HEK293T (cell line): ENCODE measurements around the gene VGLL3.
"Not testable (repeated sequence)": the region's sequence is repeated elsewhere in the genome, so short reads cannot be mapped to it uniquely, and the experiment has no call there.

Source experiments
- CTCF ChIA-PET: fragments of 350-600 bp; formaldehyde crosslinking; extraction: SDS; loops from one replicate; lab custom pipeline; 2021; ENCODE audit warnings: antibody characterized with exemption, inconsistent platforms; lab: Yijun Ruan, JAX
- POLR2A ChIA-PET: fragments of 350-600 bp; formaldehyde crosslinking; extraction: SDS; loops from one replicate; lab custom pipeline; 2020; ENCODE audit warnings: antibody characterized with exemption, inconsistent platforms; lab: Yijun Ruan, JAX
- DNase-seq: peaks from one replicate; pipeline ENCODE4 v3.0.0; 2012; ENCODE audit warnings: mixed read lengths; ENCODE audit errors: extremely low spot score
- ARNT ChIP-seq: fragments of 450-650 bp; IDR thresholded peaks from 2 replicates; pipeline ENCODE4 v1.6.1; 2017; ENCODE audit warnings: mild to moderate bottlenecking
- BHLHE40 ChIP-seq: fragments of 450-650 bp; IDR thresholded peaks from 2 replicates; pipeline ENCODE4 v1.6.1; 2016; ENCODE audit warnings: mild to moderate bottlenecking, moderate library complexity, borderline replicate concordance
- CTBP1 ChIP-seq: fragments of 450-650 bp; IDR thresholded peaks from 2 replicates; pipeline ENCODE4 v1.6.1; 2016; ENCODE audit warnings: borderline replicate concordance
- ELF4 ChIP-seq: fragments of 450-650 bp; IDR thresholded peaks from 2 replicates; pipeline ENCODE4 v1.6.1; 2017; ENCODE audit warnings: antibody characterized with exemption
- FOXA1 ChIP-seq: fragments of 450-650 bp; IDR thresholded peaks from 2 replicates; pipeline ENCODE4 v1.6.1; 2016; ENCODE audit warnings: mild to moderate bottlenecking
- FOXK2 ChIP-seq: fragments of 450-650 bp; IDR thresholded peaks from 2 replicates; pipeline ENCODE4 v1.6.1; 2016; ENCODE audit warnings: mild to moderate bottlenecking
- HDGF ChIP-seq: fragments of 450-650 bp; IDR thresholded peaks from 2 replicates; pipeline ENCODE4 v1.6.1; 2017; ENCODE audit warnings: antibody characterized with exemption, borderline replicate concordance
- L3MBTL2 ChIP-seq: fragments of 450-650 bp; conservative IDR thresholded peaks from 2 replicates; pipeline ENCODE4 v1.6.1; 2016; ENCODE audit warnings: mild to moderate bottlenecking
- LEF1 ChIP-seq: fragments of 450-650 bp; IDR thresholded peaks from 2 replicates; pipeline ENCODE4 v1.6.1; 2017; ENCODE audit warnings: mild to moderate bottlenecking, borderline replicate concordance
- NFRKB ChIP-seq: fragments of 450-650 bp; IDR thresholded peaks from 2 replicates; pipeline ENCODE4 v1.6.1; 2016; ENCODE audit warnings: mild to moderate bottlenecking, moderate library complexity
- SP1 ChIP-seq: fragments of 450-650 bp; IDR thresholded peaks from 2 replicates; pipeline ENCODE4 v1.6.1; 2017
- SUZ12 ChIP-seq: fragments of 450-650 bp; IDR thresholded peaks from 2 replicates; pipeline ENCODE4 v1.6.1; 2016; ENCODE audit warnings: mild to moderate bottlenecking
- TARDBP ChIP-seq: fragments of 450-650 bp; IDR thresholded peaks from 2 replicates; pipeline ENCODE4 v1.6.1; 2016
- ZNF384 ChIP-seq: fragments of 450-650 bp; IDR thresholded peaks from 2 replicates; pipeline ENCODE4 v1.6.1; 2016
- TF ChIP-seq, protein P1 (sequence below): fragments of 450-650 bp; IDR thresholded peaks from 2 replicates; pipeline ENCODE4 v1.6.1; 2016

VGLL3 gene

DNA sequence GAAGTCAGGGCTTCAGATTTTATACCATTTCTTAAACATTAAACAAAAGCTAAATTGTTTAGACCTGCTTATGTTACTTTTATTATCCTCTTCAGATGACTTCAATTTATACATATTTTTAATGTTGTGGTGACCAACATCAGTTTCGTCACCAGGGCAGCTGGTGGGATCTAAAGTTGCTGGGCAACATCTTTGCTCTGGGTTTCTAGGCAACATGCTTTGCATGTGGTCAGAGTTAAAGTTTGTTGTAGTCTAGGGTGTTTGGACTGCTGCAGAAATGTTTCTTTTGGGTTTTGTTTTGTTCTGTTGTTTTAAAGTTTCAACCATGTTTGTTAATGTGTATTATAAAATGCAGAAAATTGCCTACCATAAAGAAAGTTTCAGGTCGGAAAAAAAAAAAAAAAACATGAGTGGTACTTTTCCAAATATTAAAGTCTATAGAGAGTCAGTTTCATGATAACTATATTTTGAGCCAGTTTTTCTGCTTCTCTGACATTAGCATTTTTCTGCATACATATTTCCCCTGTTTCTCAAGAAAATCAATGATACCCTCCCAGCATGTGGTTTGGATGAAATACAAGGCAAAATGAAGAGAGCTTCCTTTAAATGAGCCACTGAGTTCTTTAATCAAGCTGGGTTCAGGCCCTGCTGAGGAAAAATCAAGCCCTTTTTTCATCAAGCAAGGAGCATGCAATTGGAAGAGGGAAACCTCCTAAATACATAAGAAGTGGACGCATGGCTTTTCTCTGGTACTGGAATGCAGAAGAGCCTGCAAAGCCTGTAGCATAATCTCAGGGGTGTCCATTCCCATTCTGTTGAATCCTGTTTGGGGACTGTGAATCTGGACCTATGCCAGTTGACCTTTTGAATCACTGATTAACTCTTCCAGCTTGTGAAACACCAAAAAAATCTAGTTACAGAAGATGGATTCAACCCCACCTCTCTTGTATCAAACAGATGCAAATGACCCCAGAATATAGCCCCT is 35.0 kb upstream of the VGLL3 start:
- ChIA-PET CTCF (no interaction called here), POLR2A (no interaction called here)
- no peak for DNase-seq
- TF ChIP-seq HDGF (no peak), ELF4 (no peak), FOXA1 (no peak), CTBP1 (no peak), BHLHE40 (no peak), LEF1 (no peak), SUZ12 (no peak)
- TF ChIP-seq, protein P1, sequence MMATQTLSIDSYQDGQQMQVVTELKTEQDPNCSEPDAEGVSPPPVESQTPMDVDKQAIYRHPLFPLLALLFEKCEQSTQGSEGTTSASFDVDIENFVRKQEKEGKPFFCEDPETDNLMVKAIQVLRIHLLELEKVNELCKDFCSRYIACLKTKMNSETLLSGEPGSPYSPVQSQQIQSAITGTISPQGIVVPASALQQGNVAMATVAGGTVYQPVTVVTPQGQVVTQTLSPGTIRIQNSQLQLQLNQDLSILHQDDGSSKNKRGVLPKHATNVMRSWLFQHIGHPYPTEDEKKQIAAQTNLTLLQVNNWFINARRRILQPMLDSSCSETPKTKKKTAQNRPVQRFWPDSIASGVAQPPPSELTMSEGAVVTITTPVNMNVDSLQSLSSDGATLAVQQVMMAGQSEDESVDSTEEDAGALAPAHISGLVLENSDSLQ, result no peak

DNA sequence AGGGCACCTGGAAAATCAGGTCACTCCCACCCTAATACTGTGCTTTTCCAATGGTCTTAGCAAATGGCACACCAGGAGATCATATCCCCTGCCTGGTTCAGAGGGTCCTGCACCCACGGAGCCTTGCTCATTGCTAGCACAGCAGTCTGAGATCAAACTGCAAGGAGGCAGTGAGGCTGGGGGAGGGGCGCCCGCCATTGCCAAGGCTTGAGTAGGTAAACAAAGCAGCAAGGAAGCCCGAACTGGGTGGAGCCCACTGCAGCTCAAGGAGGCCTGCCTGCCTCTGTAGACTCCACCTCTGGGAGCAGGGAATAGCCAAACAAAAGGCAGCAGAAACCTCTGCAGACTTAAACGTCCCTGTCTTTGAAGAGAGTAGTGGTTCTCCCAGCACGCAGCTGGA is 26.4 kb upstream of the VGLL3 start:
- CTCF ChIA-PET, result not testable (repeated sequence)

DNA sequence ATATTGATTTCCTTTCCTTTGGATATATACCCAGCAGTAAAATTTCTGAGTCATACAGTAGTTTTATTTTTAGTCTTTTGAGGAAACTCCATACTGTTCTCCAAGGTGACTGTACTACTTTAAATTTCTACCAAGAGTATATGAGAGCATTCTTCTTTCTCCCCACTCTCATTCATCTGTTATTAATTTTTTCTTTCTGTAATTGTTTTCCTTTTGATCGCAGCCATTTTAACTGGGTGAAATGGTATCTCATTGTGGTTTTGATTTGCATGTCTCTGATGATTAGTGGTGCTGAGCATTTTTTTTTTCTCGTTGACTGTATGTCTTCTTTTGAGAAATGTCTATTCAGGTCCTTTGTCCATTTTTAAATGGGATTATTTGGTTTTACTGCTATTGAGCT is 18.3 kb upstream of the VGLL3 start:
- POLR2A ChIA-PET, result interaction anchor here (0.6 kb wide), 1 partner anchor 11 kb away, joined by 3 read pairs; no protein-coding TSS in a partner anchor
- no peak for DNase-seq
- CTCF ChIA-PET, result no interaction called here
- TF ChIP-seq FOXA1 (no peak), TARDBP (no peak), HDGF (no peak), ARNT (no peak), BHLHE40 (no peak), CTBP1 (no peak), LEF1 (no peak), L3MBTL2 (no peak), SP1 (no peak), NFRKB (no peak), ZNF384 (no peak), ELF4 (no peak), FOXK2 (no peak)
- TF ChIP-seq, protein P1, result no peak

More for the DNA sequence above, 26.4 kb upstream of the VGLL3 start:
- POLR2A ChIA-PET, DNase-seq: not testable (repeated sequence)

DNA sequence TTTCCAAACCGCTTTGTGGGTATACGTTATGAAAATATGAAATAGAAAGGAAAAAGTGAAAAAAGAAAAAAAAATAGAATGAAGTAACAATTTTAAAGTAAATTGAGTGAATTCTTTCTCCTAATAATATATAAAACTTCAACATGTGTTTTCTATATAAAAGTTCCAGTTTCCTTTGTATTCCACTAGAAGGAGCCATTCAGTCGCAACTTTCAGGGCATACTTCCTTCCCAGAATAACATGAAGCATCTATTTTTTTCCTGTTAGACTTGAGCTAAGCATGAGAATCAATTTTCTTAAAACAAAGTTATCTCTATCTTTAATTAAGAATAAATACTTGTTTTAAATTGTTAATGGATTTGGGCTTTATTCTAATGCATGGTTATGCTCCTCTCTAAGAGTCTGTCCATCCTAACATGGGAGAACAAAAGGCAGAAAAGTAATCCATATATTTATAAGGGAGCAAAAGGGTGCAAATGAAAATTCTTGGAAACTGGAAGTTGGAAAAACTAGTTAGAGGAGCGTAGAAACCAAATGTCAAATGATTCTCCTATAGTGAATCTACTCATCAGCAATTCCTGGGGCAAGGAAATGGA is 16.0 kb upstream of the VGLL3 start:
- ChIA-PET CTCF (interaction anchor here (0.7 kb wide), 2 partner anchors 16 to 74 kb away, joined by 4 to 5 read pairs; partner anchors contain the start of gene VGLL3), POLR2A (no interaction called here)
- no peak for DNase-seq
- TF ChIP-seq LEF1 (no peak), BHLHE40 (no peak)

DNA sequence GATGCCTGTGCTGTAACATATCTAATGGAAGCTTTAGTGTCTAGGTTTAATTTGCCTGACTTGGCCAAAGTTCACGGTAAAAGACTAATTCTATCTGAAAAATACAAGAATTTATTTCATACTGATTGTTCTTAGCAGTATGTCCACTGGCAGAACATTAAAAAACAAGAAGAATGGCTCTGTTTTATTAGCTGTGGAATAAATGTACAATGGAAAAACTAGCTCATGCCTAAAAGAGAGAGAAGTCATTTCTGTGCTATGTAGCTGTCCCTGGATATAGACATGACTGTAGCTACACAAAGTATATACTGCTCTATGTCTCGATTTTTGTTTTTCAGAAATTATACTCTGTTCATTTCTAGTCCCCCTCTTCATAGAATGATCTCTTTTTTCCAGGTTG is 13.9 kb upstream of the VGLL3 start:
- DNase-seq, result no peak
- CTCF ChIA-PET, result no interaction called here
- POLR2A ChIA-PET, result no interaction called here
- no peak for TF ChIP-seq FOXK2
- TF ChIP-seq SP1, result no peak
- TF ChIP-seq, protein P1, result no peak
- TF ChIP-seq BHLHE40, result no peak
- TF ChIP-seq ZNF384, result no peak
- TF ChIP-seq NFRKB, result no peak
- no peak for TF ChIP-seq SUZ12

DNA sequence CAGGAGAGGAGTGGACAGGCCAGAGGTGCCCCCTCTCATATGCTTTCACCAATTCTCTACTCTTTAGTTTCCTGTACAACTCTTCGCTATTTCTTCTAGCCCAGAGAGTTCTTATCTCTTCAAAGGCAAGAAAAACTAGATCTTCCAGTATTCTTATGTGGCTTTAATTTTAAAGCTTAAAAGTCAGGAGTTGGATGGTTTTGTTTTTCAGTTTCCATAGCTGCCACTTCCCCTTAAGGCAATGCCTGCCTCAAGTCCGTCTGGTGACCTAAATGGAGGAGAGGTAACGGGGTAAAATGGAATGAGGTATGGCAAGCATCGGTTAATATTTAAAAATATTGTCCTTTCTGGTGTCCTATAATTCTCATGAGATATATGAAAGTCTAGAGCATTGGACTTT is 11.4 kb upstream of the VGLL3 start:
- TF ChIP-seq ARNT (no peak), SUZ12 (no peak), HDGF (no peak), L3MBTL2 (no peak), CTBP1 (no peak), LEF1 (no peak)
- TF ChIP-seq, protein P1, result no peak
- POLR2A ChIA-PET, result no interaction called here
- CTCF ChIA-PET, result no interaction called here
- no peak for DNase-seq
